Hypothalamus (tissue), 51 donors: ENCODE measurements around the gene SYT8.

Source experiments
- DNase-seq, 51 donors: peaks; one replicate each; lab custom pipeline; 2025; lab: John Stamatoyannopoulos, UW

Gene SYT8

DNA sequence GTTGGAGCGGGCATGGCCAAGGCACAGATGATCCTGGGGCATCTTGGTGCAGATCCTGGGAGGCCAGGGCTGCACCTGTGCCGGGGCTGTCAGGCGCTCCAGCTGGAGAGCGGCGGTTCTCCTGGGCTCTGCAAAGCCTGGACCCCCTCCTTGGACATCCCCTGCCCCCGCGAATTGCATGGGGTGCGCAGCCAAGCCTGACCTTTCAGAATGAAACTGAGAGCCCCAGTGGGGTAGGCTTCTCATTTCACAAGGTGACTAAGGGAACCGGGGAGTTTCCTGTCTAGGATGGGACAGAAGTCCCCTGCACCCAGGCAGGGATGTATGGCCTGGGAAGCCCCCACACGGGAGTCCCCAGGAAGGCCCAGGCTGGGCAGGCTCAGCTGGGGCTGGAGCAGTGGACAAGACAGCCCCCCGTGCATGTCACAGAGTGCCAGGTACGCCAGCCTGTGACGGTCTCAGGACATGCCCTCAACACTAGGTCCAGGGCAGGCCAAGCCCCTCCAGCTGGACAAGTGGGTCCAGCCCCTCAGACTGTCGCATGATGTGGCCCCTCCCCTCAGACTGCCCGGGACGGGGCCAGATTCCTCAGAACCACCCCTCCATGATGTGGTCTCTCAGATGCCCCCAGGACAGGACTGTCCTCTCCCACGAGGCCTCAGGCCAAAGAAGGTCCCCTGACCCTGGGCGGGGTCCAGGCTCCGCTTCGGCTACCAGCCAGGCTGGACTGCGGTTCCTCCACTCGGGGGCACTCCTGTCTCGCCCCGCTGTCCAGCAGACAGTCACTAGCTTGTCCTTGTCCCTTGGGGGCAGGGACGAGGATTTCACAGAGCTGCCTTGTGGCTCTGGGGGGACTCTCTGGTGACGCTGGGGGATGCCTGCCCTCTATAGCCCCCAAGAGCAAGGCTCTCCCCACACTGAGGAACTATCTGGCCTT, 20.4 kb downstream of the SYT8 start:
- no peak for DNase-seq

DNA sequence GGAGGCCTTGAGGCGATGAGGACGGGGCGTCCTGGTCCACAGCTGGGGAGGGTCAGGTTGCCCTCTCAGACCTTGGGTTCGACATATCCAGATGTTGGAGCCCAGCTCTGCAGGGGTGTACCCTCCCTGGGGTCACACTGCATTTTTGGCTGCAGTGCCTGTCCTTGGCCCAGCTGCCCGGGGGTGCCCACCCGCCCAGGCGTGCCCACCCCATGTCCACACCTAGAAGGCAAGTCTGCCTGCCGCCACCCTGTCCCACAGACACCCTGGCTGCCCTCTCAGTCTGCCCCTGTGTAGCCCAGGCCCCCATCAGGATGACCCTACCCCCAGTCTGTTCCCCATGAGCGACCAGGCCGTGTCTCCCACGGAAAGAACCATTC, 21.1 kb downstream of the SYT8 start:
- no peak for DNase-seq

DNA sequence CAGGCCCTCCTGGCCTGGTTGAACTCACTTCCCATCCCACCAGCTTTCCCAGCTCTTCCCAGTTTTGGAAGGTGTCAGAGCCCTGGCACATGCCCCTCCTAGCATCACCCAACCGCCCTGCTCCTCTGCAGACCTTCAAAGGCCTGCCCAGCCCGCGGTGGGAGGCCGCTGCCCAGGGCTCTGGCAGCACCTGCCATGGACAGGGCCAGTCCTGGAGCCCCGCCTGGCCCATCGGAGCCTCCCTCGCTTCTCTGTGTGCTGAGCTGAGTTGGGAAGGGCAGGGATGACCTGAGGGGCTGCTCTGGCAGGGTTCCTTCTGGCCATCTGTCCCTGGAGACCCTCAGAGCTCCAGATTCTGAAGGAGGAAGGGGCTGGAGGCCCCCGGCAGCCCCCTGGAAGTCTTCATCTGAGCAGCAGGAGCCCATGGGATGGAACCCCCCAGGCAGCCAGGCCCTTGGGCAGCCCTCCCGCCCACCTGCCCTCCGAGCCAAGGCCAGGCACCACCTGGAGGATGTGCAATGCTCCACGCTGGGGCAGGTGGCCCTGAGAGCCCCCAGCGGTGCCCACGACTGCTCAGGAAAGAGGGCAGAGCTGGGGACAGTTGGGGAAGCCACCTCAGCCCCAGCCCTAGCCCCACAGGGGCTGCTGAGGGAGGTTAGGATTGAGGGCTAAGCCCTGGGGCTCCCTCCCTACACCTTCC, 21.7 kb downstream of the SYT8 start:
- DNase-seq, result no peak

DNA sequence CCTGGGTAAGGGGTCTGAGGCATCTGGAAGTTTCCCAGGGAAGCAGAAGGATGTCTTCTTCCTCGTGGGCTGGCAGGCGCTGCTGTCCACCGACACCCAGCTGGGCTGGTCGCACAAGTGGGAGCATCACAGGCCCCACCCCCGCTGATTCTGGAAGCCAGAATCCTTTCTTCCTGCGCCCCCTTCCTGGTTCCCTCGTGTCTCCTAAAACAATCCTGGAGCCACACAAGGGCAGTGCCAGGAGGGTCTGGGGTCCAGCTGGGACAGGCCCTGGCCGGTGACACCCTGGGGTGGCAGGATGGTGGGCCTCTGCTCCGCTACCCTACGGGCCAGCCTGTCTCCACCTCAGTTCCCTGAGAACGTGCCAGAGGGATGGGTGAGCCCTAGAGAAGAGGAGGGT, 22.3 kb downstream of the SYT8 start:
- no peak for DNase-seq

DNA sequence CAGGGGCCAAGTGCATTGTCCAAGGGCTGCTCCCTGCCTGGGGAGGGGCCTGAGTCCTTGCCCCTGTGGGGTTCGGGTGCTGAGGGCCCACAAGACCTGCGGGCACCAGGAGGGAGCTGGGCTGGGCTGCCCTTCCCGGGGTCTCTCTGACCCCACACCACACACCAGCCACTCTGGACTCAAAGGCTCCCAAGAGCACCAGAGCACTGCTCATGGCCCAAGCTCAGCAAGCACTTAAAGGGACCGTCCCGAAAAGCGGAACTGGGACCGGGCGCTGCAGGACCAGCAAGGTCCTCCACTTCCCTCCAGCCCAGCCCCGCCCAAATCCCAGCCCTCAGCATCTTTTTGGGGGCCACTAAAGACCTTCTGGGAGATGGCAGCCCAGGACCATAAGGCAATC, 23.4 kb downstream of the SYT8 start:
- peak in 1 of 51 donors; percentile 18 for DNase-seq

DNA sequence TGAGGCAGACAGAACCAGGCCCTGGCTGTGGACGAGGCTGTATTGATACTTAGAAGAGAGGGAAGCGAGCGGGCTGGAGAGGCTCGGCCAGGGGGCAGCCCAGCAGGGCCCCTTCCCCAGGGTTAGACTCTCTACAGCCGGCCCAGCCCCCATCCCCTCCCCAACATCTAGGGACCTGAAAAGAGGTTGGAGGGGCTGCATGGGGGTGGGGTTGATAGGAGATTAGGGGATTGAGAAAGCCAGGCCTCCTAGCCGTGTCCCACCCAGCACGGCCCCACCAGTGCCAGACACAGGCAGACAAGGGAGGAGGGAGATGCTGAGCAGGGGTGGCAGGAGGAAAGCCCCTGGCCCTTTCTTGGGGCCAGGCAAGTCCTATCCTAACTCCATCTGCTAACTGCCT, 23.8 kb downstream of the SYT8 start:
- no peak for DNase-seq

DNA sequence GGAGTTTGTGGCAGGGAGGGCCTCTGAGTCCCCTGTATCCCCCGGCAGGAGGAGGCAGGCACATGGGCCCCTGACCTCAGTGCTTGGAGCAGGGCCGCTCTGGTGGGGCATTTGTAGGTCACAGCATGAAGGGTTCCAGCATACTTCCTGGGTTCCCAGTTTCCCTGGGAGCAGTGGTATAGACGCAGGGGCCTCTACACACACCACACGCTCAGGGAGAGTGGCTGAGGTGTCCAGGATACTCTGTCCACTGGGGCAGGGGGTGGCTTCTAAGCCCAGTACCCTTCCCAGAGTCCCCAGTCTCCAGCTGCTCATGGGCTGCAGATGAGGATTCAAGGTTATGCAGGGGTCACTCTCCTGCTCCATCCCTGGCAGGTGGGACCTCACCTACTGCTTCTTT, 24.2 kb downstream of the SYT8 start:
- no peak for DNase-seq

DNA sequence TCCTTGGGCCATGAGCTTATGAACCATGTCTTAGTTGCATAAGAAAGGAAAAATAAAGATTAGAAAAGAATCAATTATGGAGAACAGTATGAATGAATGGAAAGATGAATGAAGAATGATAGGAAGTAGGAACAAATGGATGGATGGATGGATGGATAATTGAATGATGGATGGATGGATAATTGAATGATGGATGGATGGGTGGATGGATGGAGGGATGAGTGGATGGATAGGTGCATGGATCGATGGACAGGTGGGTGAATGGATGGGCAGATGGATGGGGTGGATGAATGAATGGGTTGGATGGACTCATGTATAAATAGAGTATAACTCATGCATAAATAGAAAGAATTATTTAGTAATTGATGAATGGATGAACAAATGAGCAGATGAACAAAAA, 25.3 kb downstream of the SYT8 start:
- no peak for DNase-seq

DNA sequence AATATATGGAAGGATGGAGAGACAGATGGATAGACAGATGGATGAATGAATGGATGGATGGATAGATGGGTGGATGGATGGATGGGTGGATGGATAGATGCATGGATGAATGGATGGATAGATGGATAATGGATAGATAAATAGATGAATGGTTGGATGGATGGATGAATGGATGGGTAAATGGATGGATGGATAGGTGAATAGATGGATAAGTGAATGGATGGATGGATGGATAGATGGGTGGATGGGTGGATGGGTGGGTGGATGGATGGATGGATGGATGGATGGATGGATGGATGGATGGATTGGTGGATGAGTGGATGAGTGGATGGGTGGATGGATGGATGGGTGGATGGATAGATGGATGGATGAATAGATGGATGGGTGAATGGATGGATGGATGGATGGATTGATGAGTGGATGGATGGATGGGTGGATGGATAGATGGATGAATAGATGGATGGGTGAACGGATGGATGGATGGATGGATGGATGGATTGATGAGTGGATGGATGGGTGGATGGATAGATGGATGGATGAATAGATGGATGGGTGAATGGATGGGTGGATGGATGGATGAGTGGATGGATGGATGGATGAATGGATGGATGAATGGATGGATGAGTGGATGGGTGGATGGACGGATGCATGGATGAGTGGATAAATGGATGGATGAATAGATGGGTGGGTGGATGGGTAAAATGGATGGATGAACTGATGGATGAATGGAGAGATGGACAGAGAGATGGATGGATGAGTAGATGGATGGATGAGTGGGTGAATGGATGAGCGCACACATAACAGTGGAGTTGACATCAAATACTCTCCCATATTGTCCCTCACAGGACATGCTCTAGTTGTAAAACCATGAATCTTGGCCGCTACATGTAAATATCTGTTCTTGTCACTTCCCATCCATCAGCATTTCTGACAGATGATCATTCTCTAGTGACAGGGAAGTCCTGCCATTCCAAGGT, 26.9 kb downstream of the SYT8 start:
- no peak for DNase-seq

DNA sequence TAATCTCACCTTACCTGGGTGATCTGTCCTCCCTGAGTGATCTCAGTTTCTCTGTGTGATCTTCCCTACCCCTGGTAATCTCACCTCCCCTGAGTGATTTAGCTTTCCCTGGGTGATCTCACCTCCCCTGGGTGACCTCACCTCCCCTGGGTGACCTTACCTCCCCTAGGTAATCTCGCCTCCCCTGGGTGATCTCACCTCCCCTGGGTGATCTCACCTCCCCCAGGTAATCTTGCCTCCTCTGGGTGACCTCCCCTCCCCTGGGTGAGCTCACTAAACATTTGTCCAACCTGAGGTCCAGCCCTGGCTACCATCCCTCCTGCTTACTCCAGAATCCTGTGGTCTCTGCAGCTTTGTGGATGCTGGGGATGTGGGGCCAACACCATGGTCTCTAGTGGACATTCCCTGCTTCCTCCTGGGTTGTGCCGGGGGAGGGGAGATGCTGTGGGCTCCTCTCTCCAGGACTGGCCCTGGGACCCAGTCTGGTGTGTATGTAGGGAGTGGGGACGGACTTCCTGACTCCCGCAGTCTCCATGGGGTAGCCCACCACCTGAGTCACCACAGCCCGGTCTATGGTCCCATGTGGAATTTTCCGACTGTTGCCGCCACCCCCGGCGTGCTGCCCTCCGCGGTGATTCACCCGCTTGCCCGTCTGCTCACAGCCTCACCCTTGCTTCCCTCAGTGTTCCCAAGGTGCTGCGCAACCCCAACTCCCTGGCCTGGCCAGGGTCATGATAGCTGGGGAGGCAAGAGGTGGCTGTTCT, 28.0 kb downstream of the SYT8 start:
- no peak for DNase-seq

DNA sequence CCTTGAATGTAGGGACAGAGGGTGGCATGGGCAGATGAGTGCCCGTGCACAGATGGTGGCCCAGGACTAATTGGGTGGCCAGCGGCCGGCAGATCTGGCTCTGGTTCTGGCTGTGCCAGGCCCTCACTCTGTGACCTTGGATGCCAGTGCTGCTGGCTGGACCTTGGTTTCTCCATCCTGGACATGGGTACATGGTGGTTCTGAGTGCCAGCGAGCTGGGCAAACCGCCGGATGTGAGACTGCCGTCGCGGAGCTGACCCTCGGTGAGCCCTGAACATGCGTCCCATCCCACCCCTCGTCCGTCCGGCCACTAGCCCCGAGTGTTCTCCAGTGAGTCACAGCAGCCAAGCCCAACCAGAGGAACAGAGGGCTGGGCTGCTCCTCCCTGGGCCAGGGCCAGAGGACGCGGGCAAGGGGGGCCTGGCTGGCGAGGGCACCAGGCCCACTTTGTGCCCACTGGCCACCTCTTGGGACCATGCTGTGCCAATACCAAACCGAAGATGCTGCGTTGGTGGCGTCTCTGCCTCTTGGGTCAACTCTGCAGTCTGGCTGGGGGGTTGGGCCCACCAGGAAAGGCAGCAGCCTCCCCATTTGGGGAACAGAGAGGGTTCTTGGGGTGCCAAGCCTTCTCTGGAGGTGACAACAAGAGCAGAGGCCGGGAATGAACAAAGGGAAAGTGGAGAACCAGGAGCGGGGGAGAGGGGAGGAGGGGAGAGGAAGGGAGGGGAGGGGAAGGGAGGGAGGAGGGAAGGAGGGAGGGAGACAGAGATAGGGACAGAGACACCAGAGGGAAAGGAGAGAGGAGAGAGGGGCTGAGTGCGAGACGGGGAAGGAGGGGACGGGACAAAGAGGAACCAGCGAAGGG, 28.8 kb downstream of the SYT8 start:
- DNase-seq, result peak in 36 of 51 donors; percentile 19 to 78 (median 58)

DNA sequence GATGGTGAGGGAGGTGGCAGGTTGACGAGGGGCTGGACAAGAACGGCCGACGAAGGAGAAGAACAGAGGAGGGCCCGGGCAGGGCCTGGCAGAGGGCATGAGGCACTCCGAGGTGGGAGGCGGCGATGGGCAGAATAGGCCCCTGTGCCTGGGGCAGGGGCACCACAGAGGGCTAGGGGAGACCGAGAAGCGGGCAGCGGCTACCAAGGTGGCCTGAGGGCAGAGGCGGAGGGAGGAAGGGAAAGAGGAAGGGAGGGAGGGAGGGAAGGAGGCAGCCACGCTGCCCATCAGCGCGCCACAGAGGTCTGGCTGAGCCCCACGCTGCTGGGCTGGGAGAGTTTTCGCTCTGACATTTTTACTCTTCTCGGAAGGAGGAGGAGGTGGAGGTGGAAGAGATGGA, 29.4 kb downstream of the SYT8 start:
- no peak for DNase-seq

DNA sequence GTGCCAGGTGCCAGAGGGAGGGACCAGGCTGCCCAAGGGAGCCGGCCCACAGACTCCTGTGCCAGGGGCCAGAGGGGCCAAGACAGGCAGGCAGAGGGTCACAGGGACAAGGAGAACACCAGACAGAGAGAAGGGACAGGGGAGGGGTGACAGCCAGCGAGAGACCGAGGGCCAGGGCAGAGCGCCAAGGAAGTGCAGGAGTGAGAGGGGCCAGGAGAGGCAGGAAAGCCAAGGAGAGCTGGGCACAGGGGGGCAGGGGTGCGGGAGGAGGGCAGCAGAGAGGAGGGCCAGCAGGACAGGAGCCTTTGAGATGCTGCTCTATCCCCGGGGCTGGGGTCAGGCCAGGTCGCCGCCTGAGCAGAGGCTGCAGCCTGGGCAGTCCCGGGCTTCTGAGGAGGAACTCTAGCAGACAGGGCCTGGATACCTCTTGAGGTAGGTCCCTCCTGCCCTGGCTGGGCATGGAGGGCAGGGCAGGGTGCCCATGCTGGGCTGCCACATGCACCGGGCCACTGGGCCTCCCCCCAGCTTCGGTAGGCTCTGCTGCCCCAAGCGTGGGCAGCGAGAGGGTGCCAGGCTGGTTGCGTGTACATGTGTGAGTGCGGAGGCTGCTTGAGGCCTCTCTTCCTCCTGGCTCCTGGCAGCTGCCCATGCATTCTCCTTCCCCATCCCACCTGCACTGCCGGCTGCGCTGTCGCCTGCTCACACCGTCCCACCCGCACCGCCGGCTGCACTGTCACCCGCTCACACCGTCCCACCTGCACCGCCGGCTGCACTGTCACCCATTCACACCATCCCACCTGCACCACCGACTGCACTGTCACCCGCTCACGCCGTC, 30.3 kb downstream of the SYT8 start:
- DNase-seq, result peak in 3 of 51 donors; percentile 30 to 31 (median 31)

DNA sequence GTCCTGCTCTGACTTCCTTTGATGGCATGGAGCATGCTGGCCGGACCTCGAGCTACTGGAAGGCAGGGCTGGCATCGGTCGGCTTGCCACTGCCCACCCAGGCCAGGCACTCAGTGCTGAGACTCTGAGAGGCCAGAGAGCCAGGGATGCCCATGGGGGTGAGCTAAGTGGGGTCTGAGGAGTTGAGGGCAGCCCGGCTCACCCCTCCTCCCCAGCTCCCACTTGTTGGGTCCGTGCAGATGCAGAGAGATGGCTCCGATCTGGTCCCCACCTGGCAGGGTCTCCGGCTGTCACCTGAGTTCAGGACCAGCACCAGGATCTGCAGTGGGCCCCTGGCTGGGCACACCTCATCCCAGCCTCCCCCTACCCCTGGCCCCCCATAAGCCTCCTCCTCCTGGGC, 31.4 kb downstream of the SYT8 start:
- no peak for DNase-seq

DNA sequence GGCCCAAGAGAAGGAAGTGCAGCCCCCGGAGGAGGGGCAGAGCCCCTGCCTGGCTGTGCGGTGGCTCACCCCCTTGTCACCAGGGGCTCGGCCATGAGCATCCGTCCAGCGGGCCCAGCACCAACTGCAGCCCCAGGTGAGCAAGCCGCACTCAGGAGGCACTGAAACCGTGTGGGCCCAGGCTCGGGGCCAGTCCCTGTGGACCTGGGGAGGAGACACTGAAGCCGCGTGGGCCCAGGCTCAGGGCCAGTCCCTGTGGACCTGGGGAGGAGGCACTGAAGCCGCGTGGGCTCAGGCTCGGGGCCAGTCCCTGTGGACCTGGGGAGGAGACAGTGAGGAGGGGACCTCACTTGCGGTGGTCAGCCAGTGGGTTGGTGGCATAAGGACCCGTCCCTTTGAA, 32.0 kb downstream of the SYT8 start:
- no peak for DNase-seq

DNA sequence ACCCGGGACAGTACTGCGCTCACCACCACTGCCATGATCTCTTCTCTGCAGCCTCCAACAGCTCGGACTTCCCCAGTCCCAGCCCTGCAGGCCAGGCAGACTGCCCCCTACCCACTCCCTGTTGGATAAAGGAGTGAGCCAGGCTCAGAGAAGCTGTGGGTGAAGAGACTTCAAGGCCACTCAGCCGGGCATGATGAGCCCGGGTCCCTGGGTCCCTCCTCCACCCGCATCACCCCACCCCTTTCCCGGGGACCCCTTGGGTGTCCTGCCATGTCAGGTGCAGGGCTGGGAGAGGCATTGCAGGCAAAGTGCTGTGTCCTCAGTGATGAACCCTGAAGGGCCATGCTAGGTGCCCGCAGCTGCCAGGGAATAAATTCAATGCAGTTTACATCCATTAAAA, 32.6 kb downstream of the SYT8 start:
- no peak for DNase-seq

DNA sequence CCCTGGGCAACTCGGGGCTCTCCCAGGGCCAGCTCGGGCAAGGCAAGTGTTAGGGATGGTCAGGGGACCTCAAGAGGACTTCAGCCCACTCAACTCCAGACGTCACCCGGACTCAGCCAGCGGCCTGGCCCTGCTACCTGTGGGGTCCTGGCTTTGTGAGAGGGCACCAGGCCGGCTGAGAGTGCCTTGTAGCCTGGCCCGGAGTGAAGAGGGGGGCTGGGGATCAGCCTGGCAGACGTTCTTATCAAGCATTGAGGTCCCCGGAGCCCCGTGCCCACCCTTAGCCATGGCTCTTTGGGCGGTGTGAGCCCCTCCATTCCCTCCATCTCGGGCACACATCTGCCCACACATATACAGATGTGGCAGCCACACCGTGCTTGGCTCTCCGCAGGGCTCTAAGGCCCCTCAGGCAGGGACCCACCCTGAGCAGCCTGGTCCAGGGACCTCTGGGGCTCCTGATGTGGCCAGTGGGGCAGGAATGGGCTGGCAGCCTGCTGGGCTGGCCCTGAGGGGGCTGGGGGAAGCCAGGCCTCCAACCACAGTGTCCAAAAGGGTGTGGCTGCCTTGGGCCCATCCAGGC, 33.4 kb downstream of the SYT8 start:
- DNase-seq, result no peak
